NCI-H1092 treated with DMSO at 0.1 percent for 48 hours (cell line): ENCODE measurements around the gene EGF.
"Not testable (repeated sequence)": the region's sequence is repeated elsewhere in the genome, so short reads cannot be mapped to it uniquely, and the experiment has no call there.

ENCODE experiments used
- DNase-seq: peaks from one replicate; lab custom pipeline; 2025; lab: John Stamatoyannopoulos, UW

EGF gene

DNA sequence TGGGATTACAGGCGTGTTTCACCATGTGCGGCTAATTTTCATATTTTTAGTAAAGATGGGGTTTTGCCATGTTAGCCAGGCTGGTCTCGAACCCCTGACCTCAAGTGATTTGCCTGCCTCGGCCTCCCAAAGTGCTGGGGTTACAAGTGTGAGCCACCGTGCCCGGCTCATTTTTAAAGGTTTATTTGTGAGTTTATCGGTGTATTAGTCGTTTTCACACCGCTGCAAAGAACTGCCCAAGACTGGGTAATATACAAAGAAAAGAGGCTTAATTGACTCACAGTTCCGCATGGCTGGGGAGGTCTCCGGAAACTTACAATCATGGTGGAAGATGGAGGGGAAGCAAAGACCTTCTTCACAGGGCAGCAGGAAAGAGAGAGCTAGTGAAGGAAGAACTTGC lies 126.5 kb downstream of the EGF start:
- DNase-seq, result not testable (repeated sequence)

DNA sequence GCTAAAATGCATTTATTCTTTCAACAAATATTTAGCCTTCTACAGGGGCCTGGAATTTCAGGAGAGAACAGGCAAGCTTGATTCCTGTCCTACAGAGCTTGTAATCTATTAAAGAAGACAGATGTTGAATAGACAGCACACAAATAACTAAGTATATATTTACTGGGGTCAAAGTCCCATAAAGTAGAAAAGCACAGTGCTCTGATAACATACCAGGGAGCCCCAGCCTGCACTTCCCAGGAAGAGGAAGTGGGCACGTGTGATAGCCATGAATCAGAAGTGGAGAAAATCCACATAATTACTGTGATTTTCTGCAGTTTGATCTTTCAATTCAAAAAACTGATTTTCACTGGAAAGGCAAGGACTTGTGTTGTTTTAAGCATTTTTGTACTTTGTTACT lies 129.1 kb downstream of the EGF start:
- no peak for DNase-seq

DNA sequence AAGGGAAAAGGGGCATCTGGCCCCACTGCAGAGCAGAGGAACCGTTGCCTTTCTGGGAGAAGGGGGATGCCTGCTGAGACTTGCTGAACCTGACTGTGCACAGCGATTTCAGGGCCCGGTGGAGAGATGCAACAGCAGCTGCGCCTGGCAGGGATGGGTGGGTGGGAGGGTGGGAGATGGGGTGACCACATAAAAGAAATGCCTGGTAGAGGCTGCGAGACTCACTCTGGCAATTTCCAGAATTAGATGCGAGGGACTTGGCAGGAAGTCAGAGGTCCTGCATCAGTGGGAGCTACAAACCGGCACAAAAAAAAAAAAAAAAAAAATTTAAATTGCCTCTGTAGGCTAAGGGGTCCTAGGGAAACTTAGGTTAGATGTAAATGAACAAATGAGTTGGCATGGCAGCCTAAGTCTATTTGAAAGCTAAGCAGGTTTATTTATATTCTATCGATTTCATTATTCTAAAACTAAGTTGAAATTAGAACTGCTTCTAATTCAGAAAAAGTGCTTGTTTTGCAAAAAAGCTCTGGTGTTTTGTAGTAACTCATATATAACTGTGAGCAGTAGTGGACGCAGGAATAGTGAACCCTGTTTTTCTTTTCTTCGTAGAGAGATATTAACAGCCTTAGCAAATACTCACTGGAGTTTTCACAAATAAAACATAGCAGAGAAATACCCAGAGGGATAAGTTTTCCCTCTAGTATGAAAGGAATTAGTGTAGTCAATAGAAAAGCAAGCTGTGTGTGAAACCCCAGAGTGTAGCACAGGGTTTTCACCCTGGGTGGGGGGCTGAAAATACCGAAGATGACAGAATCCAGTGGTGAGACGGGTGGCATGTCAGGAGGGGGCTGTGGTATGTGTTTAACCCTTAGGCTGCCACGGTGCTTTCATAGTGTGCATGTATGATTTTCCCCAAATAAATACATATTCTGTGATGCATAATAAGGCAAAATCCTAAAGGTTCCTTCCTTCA lies 130.1 kb downstream of the EGF start:
- no peak for DNase-seq

DNA sequence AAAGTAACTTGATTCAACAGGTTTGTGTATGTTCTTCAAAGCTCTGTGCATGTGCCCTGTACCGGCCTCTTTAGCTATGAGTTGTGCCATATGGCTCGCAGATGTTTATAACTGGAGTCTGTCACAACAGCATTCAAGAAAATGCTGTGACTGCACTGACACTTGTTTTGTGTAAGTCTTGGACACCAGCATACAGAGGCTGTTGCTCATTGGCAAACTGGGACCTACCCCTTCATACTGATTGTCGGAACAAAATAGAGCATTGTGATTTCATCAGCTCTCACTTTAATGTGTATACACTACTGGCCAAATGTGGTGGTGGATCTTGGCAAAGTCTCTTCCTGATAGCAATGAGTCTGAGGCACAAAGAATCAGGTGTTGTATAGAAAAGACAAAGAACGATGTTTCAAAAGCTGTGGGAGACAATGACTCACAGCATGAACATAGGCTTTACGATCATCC lies 133.9 kb downstream of the EGF start:
- DNase-seq, result no peak

DNA sequence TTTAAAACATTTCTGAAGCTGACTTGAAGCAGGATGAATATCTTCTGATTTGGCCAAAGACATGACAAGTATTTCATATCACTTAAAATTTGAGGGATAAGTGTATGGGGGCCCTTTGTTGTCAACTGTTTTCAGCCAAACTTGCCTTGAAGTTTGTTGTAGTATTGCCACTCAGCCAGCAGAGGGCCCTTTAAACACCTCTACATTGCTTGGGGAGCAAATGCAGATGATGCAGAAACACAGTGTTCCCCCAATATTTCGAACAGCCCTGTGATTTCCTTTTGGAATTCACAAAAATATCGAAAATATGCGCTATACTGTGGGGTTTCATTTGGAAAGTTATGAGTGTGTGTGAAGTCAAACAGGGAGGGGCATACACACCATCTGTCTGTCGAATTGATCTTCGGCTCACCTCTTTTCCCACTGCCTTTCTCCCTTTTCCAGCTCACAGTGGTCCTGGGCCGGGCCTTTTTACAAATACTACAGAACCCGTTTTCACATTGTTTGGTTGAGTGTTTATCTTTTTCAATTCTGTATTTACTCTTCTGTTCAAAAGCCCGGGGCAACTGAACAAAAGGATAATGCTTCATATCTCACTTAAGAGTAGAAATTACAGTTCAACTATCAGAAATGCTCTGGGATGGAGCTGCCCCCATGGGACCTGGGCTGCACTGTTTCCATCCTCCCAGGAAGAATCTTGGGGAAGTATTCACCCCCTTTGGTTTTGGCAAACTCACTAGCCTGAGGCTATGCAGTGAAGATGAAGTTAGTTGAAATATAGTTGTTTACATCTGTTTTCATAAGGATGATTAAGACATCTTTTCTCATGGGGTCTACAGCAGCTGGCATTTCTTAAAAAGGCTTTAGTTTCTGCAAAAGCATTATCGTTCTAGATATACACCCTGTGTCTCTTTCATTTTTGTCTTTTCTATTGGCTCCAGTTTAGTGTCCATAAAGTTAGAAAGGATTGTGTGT lies 137.6 kb downstream of the EGF start:
- DNase-seq, result peak; percentile 8

DNA sequence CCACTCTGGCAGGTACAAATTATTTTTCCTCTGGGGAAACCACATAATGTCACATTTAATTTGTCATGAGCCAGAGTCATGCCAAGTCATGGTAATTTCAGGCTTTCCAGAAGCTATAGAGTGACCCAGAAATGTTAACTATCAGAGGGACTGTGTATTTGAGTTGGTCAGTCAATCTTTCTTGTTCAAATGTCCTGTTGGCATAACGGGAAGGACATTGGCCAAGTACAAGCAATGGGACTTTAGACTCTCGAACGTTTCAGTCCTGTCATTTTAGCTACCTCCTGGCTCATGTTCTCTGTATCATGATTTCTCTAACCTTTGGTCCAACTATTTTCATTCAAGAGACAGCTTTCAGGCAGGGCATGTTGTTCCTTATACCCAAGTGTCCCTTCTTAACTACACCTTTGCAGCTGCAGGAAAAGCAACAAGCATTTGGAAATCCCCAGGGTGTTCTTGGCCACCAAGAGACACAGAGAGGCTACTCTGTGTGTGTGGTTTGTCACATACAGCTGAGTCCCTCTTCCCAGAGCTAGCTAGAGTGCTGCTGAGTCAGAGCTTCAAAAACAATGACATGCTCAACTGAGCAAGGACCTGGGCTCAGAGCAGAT lies 142.6 kb downstream of the EGF start:
- no peak for DNase-seq

DNA sequence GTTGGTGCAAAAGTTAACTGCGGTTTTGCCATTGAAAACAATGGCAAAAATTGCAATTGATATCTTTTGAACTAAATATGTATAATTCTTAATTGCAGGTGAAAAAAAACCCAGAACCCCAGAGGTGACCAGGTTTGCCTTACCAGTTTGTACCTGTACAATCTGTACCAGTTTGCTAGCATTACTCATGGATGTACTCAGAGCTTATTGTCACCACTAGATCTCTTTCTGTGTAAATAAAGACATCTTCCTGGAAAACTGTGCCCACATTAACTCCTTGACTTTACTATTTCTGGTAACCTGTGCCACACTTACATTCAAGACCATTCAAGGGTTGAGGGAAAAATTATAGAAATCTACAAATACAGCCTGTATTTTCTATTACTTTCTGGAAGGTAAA lies 146.0 kb downstream of the EGF start:
- DNase-seq, result no peak

DNA sequence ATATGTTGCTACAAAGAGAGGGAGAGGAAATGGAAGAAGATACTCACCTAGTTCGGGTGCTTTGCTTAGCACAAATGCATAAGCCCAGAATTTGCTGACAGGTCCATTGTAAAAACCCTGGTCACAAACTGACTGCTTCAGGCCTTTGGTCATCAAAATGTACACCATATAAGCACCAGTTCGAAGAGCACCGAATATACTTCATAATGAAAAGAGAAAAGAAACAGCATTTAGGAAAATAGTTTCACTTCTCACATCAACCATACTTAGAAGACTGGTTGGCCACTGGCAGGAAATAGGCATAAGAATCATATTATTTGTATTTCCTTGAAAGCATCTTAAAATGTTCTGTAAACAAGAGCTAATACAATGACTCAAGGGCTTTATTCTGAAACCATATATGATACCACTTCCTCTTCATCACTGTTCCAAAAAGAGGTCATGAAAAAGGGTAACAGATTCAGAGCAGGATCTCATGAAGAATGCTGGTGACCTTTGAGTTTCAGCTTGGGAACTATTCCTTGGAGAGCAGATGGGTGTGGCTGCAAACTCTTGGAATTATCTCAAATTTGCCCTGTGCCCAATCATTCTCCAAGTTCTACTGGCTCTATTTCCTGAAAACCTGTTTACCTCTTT lies 147.0 kb downstream of the EGF start:
- DNase-seq, result no peak

DNA sequence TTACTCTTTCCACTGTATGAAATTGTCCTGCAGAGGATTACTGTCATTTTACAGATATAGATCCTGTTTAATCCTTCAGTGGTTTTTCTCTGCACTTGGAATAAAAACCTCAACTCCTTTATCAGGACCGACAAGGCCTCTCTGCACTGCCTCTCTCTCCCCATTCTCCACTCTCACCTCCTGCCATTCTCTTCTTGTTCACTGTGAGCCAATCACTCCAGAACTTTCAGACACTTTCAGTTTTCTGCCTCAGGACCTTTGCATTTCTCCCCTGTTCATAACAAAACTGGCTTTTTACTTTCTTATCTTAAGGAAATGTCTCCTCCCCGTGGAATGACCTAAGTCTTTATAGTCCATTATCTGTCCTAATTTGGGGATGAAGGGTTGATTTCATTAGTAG lies 148.4 kb downstream of the EGF start:
- DNase-seq, result no peak
